HepG2 (cell line): ENCODE measurements around the gene MIF4GD. TPM values are rescaled to one million over a fixed set of nuclear protein-coding genes. Genes with fewer than 3 reads are reported as not detected.

Experiments
- ARHGAP35 ChIP-seq: sonication (generic); formaldehyde crosslinking; IDR thresholded peaks from 2 replicates; pipeline ENCODE4 v1.9.0; 2022; ENCODE audit warnings: mild to moderate bottlenecking, inconsistent platforms, moderate library complexity, missing genetic modification reagents, borderline replicate concordance
- ATF6 ChIP-seq: sonication (generic); formaldehyde crosslinking; conservative IDR thresholded peaks from 2 replicates; pipeline ENCODE4 v1.4.0; 2020; ENCODE audit warnings: missing genetic modification reagents
- CENPBD1 ChIP-seq: sonication (generic); formaldehyde crosslinking; IDR thresholded peaks from 2 replicates; pipeline ENCODE4 v1.8.0; 2022; ENCODE audit warnings: missing genetic modification reagents, low read depth, mild to moderate bottlenecking, borderline replicate concordance
- CHD4 ChIP-seq: fragments of 200-600 bp; sonication (generic); IDR thresholded peaks from 2 replicates; pipeline ENCODE4 v1.7.0; 2017; ENCODE audit warnings: mild to moderate bottlenecking, low read length, borderline replicate concordance
- IRF1 ChIP-seq: sonication (generic); formaldehyde crosslinking; IDR thresholded peaks from 2 replicates; pipeline ENCODE4 v1.4.0; 2020; ENCODE audit warnings: low read depth, mild to moderate bottlenecking, missing genetic modification reagents
- MXD1 ChIP-seq: sonication (generic); formaldehyde crosslinking; IDR thresholded peaks from 2 replicates; pipeline ENCODE4 v1.4.0; 2020; ENCODE audit warnings: mild to moderate bottlenecking, missing genetic modification reagents
- MXD4 ChIP-seq: IDR thresholded peaks from 2 replicates; pipeline ENCODE4 v1.6.1; 2016; ENCODE audit warnings: mild to moderate bottlenecking, missing biosample characterization, missing genetic modification reagents
- NONO ChIP-seq, 2 experiments: fragments of 450-650 bp in 1 of 2; sonication (generic) in 1 of 2; formaldehyde crosslinking in 1 of 2; IDR thresholded peaks in 1 of 2; conservative IDR thresholded peaks in 1 of 2; 2 replicates each; pipeline versions ENCODE4 v1.6.1 to v1.8.0; 2017 to 2022; ENCODE audit warnings: mild to moderate bottlenecking in 1 of 2, missing genetic modification reagents in 1 of 2, moderate library complexity in 1 of 2
- PCBP2 ChIP-seq: fragments of 200-400 bp; formaldehyde crosslinking; optimal IDR thresholded peaks from 2 replicates; pipeline ENCODE3; 2018; ENCODE audit warnings: low read length, low read depth; ENCODE audit not compliant: poor library complexity, severe bottlenecking
- SSRP1 ChIP-seq: IDR thresholded peaks from 2 replicates; pipeline ENCODE4 v1.6.1; 2016; ENCODE audit warnings: control low read depth
- ZBTB20 ChIP-seq: sonication (generic); formaldehyde crosslinking; IDR thresholded peaks from 2 replicates; pipeline ENCODE4 v1.8.1; 2023; ENCODE audit warnings: missing genetic modification reagents, low read depth, mild to moderate bottlenecking, borderline replicate concordance
- ZBTB39 ChIP-seq: sonication (generic); formaldehyde crosslinking; IDR thresholded peaks from 2 replicates; pipeline ENCODE4 v1.5.0; 2020; ENCODE audit warnings: missing genetic modification reagents
- ZNF142 ChIP-seq: sonication (generic); formaldehyde crosslinking; IDR thresholded peaks from 2 replicates; pipeline ENCODE4 v1.4.0; 2020; ENCODE audit warnings: missing genetic modification reagents
- ZNF350 ChIP-seq: sonication (generic); formaldehyde crosslinking; IDR thresholded peaks from 2 replicates; pipeline ENCODE4 v1.4.0; 2020; ENCODE audit warnings: mild to moderate bottlenecking, low read depth, missing genetic modification reagents, borderline replicate concordance
- polyA plus RNA-seq, 8 experiments: library from polyadenylated mRNA; depleted of rRNA in 3 of 8; stranded (reverse) in 7 of 8; unstranded in 1 of 8; fragments of >200 nt; fragmentation: Illumina TruSeq in 4 of 8; extraction: Trizol in 4 of 8; gene quantifications; 2 replicates each; pipeline versions ENCODE4 v1.2.1 to v1.2.3, GENCODE V29; 2011 to 2016; ENCODE audit warnings: low read depth in 4 of 8, missing spikeins in 1 of 8, mixed read lengths in 1 of 8; ENCODE audit not compliant: insufficient read depth in 1 of 8
- total RNA-seq, 5 experiments: library from RNA; depleted of rRNA; stranded (reverse); fragments of >200 nt; fragmentation: Illumina TruSeq; extraction: Trizol; gene quantifications; 2 replicates each; pipeline ENCODE4 v1.2.3, GENCODE V29; 2016; ENCODE audit warnings: low read depth in 1 of 5

MIF4GD gene
- total and polyA plus RNA-seq, 2 of the 13 experiments (the other 11 are each of a cell fraction or from before 2014, with no cell fraction given) = 14.0 to 28.0 TPM

GRCh38 chr17:75261336-75262111, 9.5 kb downstream of the MIF4GD start, which contains the start of the genes GGA3 and MRPS7 (continued):
- TF ChIP-seq ATF6 (CRISPR knock-in tag) (no peak), ARHGAP35 (CRISPR knock-in tag) (no peak; the same call in 1 of the 2 replicates), ZNF350 (peak; percentile 87; the same call in 1 of the 2 replicates), CHD4 (no peak), PCBP2 (no peak), ZBTB39 (no peak), ZBTB20 (CRISPR knock-in tag) (peak; percentile 60; the same call in 1 of the 2 replicates), MXD1 (peak; percentile 85), ZNF142 (CRISPR knock-in tag) (no peak), NONO (IDR thresholded peaks at IDR 0.05) (no peak), NONO (CRISPR knock-in tag; conservative IDR thresholded peaks at IDR 0.05) (peak; percentile 82), CENPBD1 (peak; percentile 75; the same call in 1 of the 2 replicates), SSRP1 (CRISPR knock-in tag) (peak; percentile 31; the same call in 1 of the 2 replicates), IRF1 (CRISPR knock-in tag) (0 out of 2 replicates have a peak, but pooled peaks have one; percentile 17), MXD4 (CRISPR knock-in tag) (peak; percentile 85)
